K562 (cell line): ENCODE data around the gene SFXN2. TPM values are rescaled to one million over a fixed set of nuclear protein-coding genes. Genes with fewer than 3 reads are reported as not detected.

Source experiments
- CSDE1 ChIP-seq, 2 experiments: fragments of 450-650 bp; IDR thresholded peaks; 2 replicates each; pipeline ENCODE4 v1.6.1; 2016; ENCODE audit warnings: mild to moderate bottlenecking in 1 of 2
- HNRNPL ChIP-seq: fragments of 200-400 bp; formaldehyde crosslinking; IDR thresholded peaks from 2 replicates; pipeline ENCODE4 v1.6.1; 2017; ENCODE audit warnings: low read depth, mild to moderate bottlenecking, low read length
- LARP7 ChIP-seq: fragments of 450-650 bp; IDR thresholded peaks from 2 replicates; pipeline ENCODE4 v1.6.1; 2016
- MAFG ChIP-seq: fragments of 450-650 bp; conservative IDR thresholded peaks from 2 replicates; pipeline ENCODE4 v1.6.1; 2016; ENCODE audit warnings: missing genetic modification characterization, missing compliant biosample characterization
- NCOA1 ChIP-seq: fragments of 450-650 bp; IDR thresholded peaks from 2 replicates; pipeline ENCODE4 v1.6.1; 2016; ENCODE audit warnings: low read depth
- NFATC3 ChIP-seq: fragments of 450-650 bp; IDR thresholded peaks from 2 replicates; pipeline ENCODE4 v1.6.1; 2017; ENCODE audit warnings: mild to moderate bottlenecking
- TBL1XR1 ChIP-seq, 2 experiments: IDR thresholded peaks; 2 replicates each; pipeline ENCODE4 v1.6.1; 2012; ENCODE audit warnings: improper control_type of control experiment in 2 of 2, low read length in 2 of 2, mild to moderate bottlenecking in 1 of 2
- TEAD4 ChIP-seq, 2 experiments: sonication (generic) in 1 of 2; formaldehyde crosslinking in 1 of 2; IDR thresholded peaks; 2 replicates each; pipeline versions ENCODE4 v1.6.1 to v1.8.0; 2012 to 2022; ENCODE audit warnings: borderline replicate concordance in 1 of 2, inconsistent platforms in 1 of 2, low read length in 1 of 2, mild to moderate bottlenecking in 1 of 2, missing genetic modification reagents in 1 of 2
- ZBTB8A ChIP-seq: fragments of 450-650 bp; IDR thresholded peaks from 2 replicates; pipeline ENCODE4 v1.6.1; 2018; ENCODE audit warnings: mild to moderate bottlenecking, moderate library complexity; ENCODE audit not compliant: partially characterized antibody
- ZNF124 ChIP-seq: sonication (generic); formaldehyde crosslinking; IDR thresholded peaks from 2 replicates; pipeline ENCODE4 v1.8.1; 2022; ENCODE audit warnings: missing genetic modification reagents
- ZNF146 ChIP-seq: IDR thresholded peaks from one replicate; pipeline ENCODE4 v1.6.1; 2018; ENCODE audit warnings: missing compliant biosample characterization; ENCODE audit not compliant: unreplicated experiment
- polyA plus RNA-seq, 8 experiments: library from polyadenylated mRNA; depleted of rRNA in 4 of 8; stranded (reverse) in 5 of 8; unstranded in 3 of 8; fragments of >200 nt; fragmentation: Nextera tagmentation in 2 of 8; fragmentation: Illumina TruSeq in 1 of 8; extraction: Ambion mirVana in 2 of 8; extraction: Trizol in 1 of 8; gene quantifications; 2 replicates each; pipeline versions ENCODE4 v1.2.1 to v1.2.3, GENCODE V29; 2011 to 2014; ENCODE audit warnings: inconsistent platforms in 1 of 8, missing spikeins in 1 of 8
- total RNA-seq, 7 experiments: library from RNA; depleted of rRNA in 6 of 7; stranded (reverse); fragments of >200 nt in 6 of 7; fragmentation: Illumina TruSeq in 2 of 7; extraction: Trizol in 2 of 7; gene quantifications; 2 replicates each; pipeline versions ENCODE4 v1.2.1 to v1.2.3, GENCODE V29; 2011 to 2021; ENCODE audit warnings: low replicate concordance in 1 of 7
- TF ChIP-seq, protein P1 (sequence below): sonication (generic); formaldehyde crosslinking; IDR thresholded peaks from 2 replicates; pipeline ENCODE4 v1.8.0; 2023; ENCODE audit warnings: missing genetic modification reagents, mild to moderate bottlenecking, borderline replicate concordance
- TF ChIP-seq, protein P2 (sequence below): fragments of 450-650 bp; formaldehyde crosslinking; IDR thresholded peaks from 2 replicates; pipeline ENCODE4 v1.4.0; 2020; ENCODE audit warnings: mild to moderate bottlenecking, moderate library complexity
- TF ChIP-seq, protein P3 (sequence below): sonication (generic); formaldehyde crosslinking; IDR thresholded peaks from 2 replicates; pipeline ENCODE4 v1.4.0; 2020; ENCODE audit warnings: mild to moderate bottlenecking, missing genetic modification reagents
- TF ChIP-seq, protein P4 (sequence below): conservative IDR thresholded peaks from 2 replicates; pipeline ENCODE4 v1.6.1; 2011; ENCODE audit warnings: low read depth, mild to moderate bottlenecking, low read length; ENCODE audit not compliant: control insufficient read depth
- TF ChIP-seq, protein P5 (sequence below): fragments of 450-650 bp; IDR thresholded peaks from 2 replicates; pipeline ENCODE4 v1.6.1; 2016; ENCODE audit warnings: low read depth, mild to moderate bottlenecking, moderate library complexity

SFXN2 gene
- total and polyA plus RNA-seq, 9 of the 15 experiments (the other 6 are each of a cell fraction or from before 2014, with no cell fraction given): 7.3 to 23.8 (median 15.7) TPM

DNA sequence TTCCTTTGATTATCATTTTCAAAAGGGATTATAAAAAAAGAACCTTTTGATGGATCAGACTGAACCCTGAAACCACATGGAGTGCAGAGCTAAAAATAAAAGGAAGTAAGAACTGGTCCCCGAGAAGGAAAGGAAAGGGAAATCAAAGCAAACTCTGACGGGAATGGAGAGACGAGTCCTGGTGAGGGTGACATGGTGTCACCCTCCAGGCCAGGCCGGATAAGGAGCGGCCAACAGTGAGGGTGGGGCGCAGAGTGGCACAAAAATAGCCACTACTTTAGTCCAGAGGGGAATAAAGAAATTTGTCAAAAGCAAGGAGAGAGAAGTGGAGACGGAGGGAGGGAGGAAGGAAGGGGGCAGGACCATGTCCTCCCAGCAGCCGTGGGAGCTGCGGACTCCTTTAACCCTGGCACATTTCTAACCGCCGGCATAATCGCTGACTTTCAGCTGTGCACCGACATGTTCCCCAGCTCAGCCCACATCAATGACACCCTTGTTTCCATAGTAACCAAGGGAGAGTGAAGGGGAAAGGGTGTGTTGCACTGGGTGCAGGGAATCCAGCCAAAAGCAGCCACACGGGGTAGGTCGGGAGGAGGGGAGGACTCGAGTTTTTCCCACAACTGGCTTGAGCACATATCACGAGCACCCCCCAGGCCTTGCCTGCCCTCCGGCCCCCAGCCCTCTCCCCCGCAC lies 40.5 kb upstream of the SFXN2 start (continued):
- no peak for TF ChIP-seq ZNF146 (CRISPR knock-in tag)
- TF ChIP-seq, protein P1, sequence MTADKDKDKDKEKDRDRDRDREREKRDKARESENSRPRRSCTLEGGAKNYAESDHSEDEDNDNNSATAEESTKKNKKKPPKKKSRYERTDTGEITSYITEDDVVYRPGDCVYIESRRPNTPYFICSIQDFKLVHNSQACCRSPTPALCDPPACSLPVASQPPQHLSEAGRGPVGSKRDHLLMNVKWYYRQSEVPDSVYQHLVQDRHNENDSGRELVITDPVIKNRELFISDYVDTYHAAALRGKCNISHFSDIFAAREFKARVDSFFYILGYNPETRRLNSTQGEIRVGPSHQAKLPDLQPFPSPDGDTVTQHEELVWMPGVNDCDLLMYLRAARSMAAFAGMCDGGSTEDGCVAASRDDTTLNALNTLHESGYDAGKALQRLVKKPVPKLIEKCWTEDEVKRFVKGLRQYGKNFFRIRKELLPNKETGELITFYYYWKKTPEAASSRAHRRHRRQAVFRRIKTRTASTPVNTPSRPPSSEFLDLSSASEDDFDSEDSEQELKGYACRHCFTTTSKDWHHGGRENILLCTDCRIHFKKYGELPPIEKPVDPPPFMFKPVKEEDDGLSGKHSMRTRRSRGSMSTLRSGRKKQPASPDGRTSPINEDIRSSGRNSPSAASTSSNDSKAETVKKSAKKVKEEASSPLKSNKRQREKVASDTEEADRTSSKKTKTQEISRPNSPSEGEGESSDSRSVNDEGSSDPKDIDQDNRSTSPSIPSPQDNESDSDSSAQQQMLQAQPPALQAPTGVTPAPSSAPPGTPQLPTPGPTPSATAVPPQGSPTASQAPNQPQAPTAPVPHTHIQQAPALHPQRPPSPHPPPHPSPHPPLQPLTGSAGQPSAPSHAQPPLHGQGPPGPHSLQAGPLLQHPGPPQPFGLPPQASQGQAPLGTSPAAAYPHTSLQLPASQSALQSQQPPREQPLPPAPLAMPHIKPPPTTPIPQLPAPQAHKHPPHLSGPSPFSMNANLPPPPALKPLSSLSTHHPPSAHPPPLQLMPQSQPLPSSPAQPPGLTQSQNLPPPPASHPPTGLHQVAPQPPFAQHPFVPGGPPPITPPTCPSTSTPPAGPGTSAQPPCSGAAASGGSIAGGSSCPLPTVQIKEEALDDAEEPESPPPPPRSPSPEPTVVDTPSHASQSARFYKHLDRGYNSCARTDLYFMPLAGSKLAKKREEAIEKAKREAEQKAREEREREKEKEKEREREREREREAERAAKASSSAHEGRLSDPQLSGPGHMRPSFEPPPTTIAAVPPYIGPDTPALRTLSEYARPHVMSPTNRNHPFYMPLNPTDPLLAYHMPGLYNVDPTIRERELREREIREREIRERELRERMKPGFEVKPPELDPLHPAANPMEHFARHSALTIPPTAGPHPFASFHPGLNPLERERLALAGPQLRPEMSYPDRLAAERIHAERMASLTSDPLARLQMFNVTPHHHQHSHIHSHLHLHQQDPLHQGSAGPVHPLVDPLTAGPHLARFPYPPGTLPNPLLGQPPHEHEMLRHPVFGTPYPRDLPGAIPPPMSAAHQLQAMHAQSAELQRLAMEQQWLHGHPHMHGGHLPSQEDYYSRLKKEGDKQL: no peak
- TF ChIP-seq TEAD4 (IDR thresholded peaks at IDR 0.05; ENCODE audit: low read length): peak; percentile 60
- TF ChIP-seq TEAD4 (CRISPR knock-in tag; IDR thresholded peaks at IDR 0.05; ENCODE audit: borderline replicate concordance): no peak
- no peak for TF ChIP-seq HNRNPL
- TF ChIP-seq TBL1XR1 (IDR thresholded peaks at IDR 0.05; ENCODE audit: low read length in 2 of 2): no peak
- TF ChIP-seq, protein P2, sequence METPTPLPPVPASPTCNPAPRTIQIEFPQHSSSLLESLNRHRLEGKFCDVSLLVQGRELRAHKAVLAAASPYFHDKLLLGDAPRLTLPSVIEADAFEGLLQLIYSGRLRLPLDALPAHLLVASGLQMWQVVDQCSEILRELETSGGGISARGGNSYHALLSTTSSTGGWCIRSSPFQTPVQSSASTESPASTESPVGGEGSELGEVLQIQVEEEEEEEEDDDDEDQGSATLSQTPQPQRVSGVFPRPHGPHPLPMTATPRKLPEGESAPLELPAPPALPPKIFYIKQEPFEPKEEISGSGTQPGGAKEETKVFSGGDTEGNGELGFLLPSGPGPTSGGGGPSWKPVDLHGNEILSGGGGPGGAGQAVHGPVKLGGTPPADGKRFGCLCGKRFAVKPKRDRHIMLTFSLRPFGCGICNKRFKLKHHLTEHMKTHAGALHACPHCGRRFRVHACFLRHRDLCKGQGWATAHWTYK (CRISPR knock-in tag): no peak
- TF ChIP-seq CSDE1 (IDR thresholded peaks at IDR 0.05): peak in 1 of 2 experiments; percentile 70; a peak in 2 of 4 replicates
- TF ChIP-seq, protein P3, sequence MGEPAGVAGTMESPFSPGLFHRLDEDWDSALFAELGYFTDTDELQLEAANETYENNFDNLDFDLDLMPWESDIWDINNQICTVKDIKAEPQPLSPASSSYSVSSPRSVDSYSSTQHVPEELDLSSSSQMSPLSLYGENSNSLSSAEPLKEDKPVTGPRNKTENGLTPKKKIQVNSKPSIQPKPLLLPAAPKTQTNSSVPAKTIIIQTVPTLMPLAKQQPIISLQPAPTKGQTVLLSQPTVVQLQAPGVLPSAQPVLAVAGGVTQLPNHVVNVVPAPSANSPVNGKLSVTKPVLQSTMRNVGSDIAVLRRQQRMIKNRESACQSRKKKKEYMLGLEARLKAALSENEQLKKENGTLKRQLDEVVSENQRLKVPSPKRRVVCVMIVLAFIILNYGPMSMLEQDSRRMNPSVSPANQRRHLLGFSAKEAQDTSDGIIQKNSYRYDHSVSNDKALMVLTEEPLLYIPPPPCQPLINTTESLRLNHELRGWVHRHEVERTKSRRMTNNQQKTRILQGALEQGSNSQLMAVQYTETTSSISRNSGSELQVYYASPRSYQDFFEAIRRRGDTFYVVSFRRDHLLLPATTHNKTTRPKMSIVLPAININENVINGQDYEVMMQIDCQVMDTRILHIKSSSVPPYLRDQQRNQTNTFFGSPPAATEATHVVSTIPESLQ (CRISPR knock-in tag): no peak
- no peak for TF ChIP-seq MAFG
- no peak; the same call in none of the 2 replicates for TF ChIP-seq NCOA1
- no peak for TF ChIP-seq ZNF124 (CRISPR knock-in tag)
- TF ChIP-seq NFATC3: no peak
- no peak for TF ChIP-seq LARP7
- TF ChIP-seq, protein P4, sequence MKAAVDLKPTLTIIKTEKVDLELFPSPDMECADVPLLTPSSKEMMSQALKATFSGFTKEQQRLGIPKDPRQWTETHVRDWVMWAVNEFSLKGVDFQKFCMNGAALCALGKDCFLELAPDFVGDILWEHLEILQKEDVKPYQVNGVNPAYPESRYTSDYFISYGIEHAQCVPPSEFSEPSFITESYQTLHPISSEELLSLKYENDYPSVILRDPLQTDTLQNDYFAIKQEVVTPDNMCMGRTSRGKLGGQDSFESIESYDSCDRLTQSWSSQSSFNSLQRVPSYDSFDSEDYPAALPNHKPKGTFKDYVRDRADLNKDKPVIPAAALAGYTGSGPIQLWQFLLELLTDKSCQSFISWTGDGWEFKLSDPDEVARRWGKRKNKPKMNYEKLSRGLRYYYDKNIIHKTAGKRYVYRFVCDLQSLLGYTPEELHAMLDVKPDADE: no peak
- TF ChIP-seq, protein P5, sequence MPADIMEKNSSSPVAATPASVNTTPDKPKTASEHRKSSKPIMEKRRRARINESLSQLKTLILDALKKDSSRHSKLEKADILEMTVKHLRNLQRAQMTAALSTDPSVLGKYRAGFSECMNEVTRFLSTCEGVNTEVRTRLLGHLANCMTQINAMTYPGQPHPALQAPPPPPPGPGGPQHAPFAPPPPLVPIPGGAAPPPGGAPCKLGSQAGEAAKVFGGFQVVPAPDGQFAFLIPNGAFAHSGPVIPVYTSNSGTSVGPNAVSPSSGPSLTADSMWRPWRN: no peak
- TF ChIP-seq ZBTB8A: no peak
